Measurements from ENCODE around the gene LBHD1.
"Not testable (repeated sequence)": the region's sequence is repeated elsewhere in the genome, so short reads cannot be mapped to it uniquely, and the experiment has no call there.

The LBHD1 gene

GRCh38 chr11:62671608-62672389 is at the start of gene LBHD1, which contains the start of gene UQCC3:
LBHD1 (minus strand) TSS chr11:62672267; CDS start chr11:62670031, 2,236 bp downstream.
UQCC3 (plus strand) TSS chr11:62671673; CDS start chr11:62671746, 73 bp downstream.
- peak; percentile 84 for DNase-seq

GRCh38 chr11:62719302-62719978 is 47.4 kb upstream of the LBHD1 start:
- no peak for DNase-seq

GRCh38 chr11:62716816-62717215 is 44.7 kb upstream of the LBHD1 start:
- DNase-seq = no peak

DNA sequence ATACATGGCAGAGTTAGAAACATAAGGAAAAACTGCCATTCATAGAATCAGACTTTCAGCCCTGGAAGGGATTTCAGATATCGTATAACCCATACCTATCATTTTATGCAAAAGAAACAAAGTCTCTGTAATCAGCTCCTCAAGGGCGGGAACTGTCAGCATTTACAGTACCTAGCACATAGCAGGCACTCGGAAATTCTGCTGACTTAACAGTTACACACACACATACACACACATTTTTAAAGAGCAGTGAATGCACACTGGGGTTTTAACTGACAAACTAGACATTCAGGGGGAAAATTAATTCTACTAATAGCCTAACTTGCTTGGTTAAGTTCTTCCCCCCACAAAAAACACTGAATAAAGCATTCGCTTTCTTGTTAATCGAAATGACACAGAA is 44.1 kb upstream of the LBHD1 start:
- DNase-seq = no peak

GRCh38 chr11:62715150-62716130 is 43.4 kb upstream of the LBHD1 start:
- no peak for DNase-seq

DNA sequence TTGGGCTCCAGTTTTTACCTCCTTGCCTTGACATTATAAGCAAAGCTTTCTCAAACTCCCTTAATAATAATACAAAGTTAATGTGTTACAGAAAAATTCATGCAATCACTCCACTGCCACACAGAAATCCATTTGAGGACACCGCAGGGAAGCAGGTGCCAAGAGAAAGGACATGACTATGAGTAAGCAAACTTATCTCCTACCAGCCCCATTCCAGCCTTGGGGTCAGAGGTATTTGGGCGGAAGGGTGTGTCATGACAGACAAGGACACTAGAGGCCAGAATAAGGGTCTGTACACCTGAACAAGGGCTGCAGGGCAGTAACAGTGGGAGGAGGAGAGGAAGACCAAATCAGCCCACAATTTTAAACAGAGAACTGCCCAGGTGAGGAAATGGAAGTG is 41.3 kb upstream of the LBHD1 start:
- no peak for DNase-seq

GRCh38 chr11:62712861-62713260 is 40.8 kb upstream of the LBHD1 start:
- no peak for DNase-seq

DNA sequence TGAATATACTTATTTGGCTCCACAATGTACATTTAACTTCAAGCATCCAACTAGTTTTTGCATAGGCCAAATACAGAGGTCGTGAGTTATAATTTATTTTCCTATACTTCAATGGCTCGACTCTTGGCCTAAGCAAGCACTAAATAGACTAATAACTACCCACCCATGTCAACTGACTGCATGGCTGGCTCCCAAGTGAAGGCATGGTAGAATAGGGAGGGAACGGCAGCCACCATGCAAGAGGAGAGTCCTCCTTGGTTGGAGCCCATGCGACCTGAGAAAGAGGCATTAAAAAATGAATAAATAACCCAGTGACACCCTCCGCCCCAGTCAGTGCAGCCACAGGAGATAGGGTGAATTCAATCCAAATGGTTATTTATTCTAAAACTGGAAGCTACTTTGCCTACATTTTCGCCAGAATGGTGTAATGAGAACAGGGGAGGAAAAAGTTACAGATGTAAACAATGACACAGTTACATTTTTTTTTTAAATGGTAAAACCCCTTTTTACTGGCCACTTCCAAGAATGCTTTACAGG is 40.3 kb upstream of the LBHD1 start:
- no peak for DNase-seq

DNA sequence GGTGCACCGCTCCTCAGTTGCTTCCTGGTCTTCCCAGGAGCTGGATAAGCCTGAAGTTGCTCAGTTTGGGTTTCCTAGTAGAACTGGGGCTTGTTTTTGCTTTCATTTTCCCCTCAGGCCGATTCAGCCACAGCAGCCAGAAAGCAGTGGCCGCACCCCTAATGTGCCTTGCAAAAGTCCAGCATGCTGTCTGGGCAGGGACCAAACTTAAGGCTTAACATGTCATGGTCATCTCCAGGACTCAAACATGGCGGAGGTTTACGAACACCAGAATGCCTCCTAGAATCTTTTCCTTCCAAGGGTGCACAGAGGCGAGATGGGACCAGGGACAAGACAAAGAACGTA is 37.9 kb upstream of the LBHD1 start:
- DNase-seq = no peak

DNA sequence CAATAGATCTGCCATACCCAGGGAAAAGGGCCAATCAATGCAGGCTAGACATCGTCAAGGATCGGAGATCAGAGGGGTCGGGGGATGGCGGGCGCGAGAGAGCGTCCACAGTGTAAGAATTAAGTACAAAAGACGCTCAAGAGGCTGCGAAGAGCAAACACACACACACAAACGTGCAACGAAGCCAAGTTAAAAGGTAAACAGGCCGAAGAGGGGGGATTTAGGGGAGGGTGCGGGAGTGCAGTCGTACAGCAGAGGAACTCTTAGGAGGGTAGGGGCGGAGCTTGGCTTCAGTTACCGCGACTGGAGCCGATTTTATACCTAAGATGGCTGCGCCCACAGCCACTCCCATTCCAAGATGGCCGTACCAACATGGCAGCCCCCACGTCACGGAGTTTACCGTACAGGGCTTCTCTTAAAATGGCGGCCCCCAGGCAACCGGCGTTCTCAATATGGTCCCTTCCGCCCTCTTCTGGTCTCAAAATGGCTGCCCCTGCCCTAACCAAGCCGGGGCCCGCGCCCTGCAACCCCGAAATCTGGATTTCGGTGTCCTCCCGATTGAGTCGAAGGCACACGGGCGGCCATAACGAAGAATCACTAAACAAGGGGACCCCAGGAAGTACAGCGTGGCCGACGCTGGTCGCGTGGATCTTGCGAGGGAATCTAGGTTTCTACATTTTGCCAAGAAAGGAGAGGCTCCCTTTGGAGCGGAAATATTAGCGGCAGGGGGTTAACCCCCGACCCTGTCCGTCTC is 37.4 kb upstream of the LBHD1 start:
- peak; percentile 99 for DNase-seq

GRCh38 chr11:62708793-62709192 is 36.7 kb upstream of the LBHD1 start:
- DNase-seq = peak; percentile 63

DNA sequence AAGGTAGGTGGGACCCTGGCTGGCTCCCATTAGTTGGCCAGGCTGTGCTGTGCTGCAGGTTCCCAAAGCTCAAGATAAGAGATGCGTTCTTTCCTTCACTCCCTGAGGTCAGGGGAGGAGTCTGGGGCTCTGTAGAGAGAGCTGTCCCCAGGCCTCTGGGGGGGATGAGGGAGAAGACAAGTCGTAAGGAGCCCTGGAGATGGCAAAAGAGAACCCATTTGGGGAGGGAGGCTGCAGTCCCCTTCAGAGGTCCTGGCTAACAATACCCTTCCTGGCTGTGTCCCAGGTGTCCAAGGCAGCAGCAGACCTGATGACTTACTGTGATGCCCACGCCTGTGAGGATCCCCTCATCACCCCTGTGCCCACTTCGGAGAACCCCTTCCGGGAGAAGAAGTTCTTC is 36.3 kb upstream of the LBHD1 start:
- DNase-seq = no peak

DNA sequence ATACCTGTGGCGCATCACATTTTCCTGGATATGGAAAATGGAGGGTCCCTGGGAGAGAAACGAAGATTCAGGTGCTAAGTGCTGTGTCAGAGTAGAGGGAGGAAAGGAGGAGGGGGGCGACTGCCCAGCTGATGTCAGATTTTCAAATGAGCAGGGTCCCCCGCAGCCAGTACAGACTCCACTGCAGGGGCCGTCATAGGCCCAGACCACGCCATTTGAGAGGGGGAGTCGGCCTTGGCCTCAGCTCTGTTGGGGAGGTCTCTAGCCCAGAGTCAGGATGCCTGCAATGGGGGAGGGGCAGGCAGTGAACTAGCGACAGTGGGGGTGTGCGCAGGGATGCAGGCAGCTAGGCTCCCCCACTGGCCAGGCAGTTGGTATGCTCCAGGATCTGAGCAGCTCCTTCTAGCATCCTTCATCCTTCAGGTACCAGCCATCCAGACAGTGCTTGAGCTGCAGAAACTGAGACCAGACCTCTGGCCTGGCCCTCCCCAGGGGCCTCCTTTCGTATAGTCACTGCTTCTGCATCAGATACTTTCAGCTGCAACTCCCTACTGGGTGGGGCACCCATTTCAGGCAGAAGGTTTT is 35.3 kb upstream of the LBHD1 start, which contains the start of the genes BSCL2 and GNG3:
Gene BSCL2, minus strand, starts transcription at position 148 of the 585 bp plus-strand sequence. CDS start 229 bp downstream, outside the sequence.
Gene GNG3, plus strand, starts transcription at position 400 of the 585 bp plus-strand sequence. CDS start 620 bp downstream, outside the sequence.
- DNase-seq = no peak

GRCh38 chr11:62706850-62707247 is 34.8 kb upstream of the LBHD1 start:
- no peak for DNase-seq

DNA sequence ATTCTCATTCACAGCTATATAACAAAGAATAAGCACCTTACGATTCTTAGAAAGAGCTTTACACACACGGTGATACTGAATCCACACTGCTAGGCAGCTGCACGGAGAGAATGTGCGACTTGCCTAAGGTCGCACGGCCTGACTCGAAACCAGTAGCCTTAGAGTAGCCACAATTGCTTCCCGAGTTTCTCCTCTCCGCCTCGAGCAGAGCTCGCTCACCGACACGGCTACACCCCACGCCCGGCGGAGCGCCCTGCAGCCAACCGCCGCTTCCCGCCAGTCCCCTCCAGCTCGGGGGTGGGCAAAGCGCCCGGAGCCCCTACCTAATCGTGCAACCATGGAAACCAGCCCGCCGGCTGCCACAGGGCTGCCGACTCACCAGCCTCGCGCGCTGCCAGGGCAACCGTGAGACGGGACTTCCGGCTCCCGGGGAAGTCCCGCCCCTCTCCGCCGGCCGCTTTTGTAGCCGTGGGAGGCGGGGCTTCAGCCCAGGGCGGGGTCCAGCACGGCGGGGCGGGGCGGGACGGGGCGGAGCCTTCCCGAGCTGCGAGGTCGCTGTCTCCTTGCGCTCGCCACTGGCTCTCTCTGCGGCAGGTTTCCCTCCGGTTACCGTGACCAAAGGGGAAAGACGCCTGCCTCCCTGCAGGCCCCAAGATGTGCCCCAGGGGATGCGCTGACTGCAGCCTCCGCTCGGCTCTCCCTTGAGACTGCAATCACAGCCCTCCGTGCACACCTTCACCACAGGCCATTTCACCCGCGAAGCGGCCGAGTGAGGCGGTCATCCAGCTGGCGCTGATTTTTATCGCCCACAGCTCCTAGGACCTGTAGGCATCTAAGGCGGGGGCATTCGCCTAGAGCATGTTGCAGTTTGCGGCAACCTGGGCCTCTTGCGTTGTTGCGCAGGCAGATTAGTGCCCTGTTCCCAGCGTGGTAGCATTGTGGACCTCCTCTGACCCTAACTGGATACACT is 34.1 kb upstream of the LBHD1 start:
- DNase-seq = peak; percentile 94

DNA sequence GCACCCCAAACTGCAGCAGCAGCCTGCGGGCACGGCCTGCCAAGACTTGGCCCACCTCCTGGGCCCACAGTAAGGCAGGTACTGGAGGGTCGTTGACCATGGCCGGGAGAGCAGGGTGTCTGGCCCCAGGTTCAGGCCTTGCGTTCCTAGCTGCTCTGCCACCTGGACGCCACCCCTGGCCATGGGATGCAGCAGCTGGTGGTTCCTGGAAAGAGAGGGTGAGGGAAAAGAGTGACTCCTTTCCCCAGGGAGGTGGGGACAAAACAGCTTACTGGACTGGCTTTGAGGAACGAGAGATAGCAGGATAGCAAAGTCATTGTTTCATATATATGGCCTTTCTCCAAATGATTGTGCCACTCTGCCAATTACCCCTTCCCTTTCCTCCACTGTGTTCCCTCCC is 33.3 kb upstream of the LBHD1 start:
- DNase-seq = no peak

DNA sequence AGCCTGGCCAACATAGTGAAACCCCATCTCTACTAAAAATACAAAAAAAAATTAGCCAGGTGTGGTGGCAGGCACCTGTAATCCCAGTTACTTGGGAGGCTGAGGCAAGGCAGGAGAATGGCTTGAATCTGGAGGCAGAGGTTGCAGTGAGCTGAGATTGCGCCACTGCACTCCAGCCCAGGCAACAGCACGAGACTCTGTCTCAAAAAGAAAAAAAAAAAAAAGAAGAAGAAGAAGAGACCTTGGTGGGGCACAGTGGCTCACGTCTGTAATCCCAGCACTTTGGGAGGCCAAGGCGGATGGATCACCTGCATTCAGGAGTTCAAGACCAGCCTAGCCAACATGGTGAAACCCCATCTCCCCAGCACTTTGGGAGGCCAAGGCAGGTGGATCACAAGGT is 31.9 kb upstream of the LBHD1 start:
- not testable (repeated sequence) for DNase-seq

DNA sequence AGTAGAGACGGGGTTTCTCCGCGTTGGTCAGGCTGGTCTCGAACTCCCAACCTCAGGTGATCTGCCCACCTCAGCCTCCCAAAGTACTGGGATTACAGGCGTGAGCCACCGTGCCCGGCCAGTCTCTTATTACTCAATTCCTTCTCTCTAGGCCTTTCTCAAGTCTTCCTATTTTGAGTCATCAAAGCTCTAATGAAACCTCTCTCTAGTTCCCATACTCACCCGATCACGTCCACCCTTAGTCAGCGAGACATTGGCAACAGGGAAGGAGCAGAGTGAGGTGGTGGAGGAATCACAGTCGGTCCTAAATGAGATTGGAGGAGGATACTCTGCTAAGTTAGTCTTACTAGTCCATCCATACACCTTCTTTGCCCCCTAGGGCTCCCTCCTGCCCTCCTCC is 30.2 kb upstream of the LBHD1 start:
- no peak for DNase-seq

GRCh38 chr11:62694455-62695167 is 22.5 kb upstream of the LBHD1 start:
- peak; percentile 84 for DNase-seq

DNA sequence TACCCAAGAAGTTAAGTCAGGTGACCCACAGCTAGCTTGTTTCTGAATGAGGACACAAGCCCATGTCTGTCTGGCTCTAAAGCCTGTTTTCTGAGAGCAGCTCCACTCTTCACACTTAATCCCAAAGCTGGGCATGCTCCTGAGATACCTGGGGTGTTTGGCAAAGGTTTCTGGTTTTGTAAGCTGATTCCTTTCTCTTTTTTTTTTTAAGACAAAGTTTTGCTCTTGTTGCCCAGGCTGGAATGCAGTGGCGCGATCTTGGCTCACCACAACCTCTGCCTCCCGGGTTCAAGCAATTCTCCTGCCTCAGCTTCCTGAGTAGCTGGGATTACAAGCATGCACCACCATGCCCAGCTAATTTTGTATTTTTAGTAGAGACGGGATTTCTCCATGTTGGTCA is 21.6 kb upstream of the LBHD1 start:
- DNase-seq = not testable (repeated sequence)
